Kidney epithelial cell (primary cell): ENCODE data around the gene ASPSCR1. TPM values are rescaled to one million over a fixed set of nuclear protein-coding genes. Genes with fewer than 3 reads are reported as not detected.
A peak's percentile ranks its signal among the peaks of the same experiment; 100 is the strongest.

Source experiments
- DNase-seq: peaks from one replicate; pipeline ENCODE4 v3.0.0-alpha.2; 2010; ENCODE audit warnings: low read depth
- H3K27me3 ChIP-seq: 2 replicates; pipeline ENCODE4 v1.6.0; 2011; ENCODE audit warnings: low read length; ENCODE audit not compliant: control insufficient read depth, insufficient read depth
- H3K36me3 ChIP-seq: 2 replicates; pipeline ENCODE4 v1.5.1; 2011; ENCODE audit warnings: low read length; ENCODE audit not compliant: control insufficient read depth, insufficient read depth
- H3K4me3 ChIP-seq: 2 replicates; pipeline ENCODE4 v1.5.1; 2011; ENCODE audit warnings: low read depth, mild to moderate bottlenecking, control low read depth, low read length
- total RNA-seq: library from RNA; depleted of rRNA; stranded (reverse); fragments of >200 nt; gene quantifications from 2 replicates; pipeline ENCODE4 v1.2.3, GENCODE V29; 2015
- TF ChIP-seq, protein P1 (sequence below): IDR thresholded peaks from 2 replicates; pipeline ENCODE4 v1.5.1; 2011; ENCODE audit warnings: mild to moderate bottlenecking, moderate library complexity, low read length, control low read depth, inconsistent platforms; ENCODE audit not compliant: insufficient read depth, poor library complexity, severe bottlenecking

ASPSCR1 gene
- total RNA-seq, 1 donor from 2014 or later, result 19.5 TPM

DNA sequence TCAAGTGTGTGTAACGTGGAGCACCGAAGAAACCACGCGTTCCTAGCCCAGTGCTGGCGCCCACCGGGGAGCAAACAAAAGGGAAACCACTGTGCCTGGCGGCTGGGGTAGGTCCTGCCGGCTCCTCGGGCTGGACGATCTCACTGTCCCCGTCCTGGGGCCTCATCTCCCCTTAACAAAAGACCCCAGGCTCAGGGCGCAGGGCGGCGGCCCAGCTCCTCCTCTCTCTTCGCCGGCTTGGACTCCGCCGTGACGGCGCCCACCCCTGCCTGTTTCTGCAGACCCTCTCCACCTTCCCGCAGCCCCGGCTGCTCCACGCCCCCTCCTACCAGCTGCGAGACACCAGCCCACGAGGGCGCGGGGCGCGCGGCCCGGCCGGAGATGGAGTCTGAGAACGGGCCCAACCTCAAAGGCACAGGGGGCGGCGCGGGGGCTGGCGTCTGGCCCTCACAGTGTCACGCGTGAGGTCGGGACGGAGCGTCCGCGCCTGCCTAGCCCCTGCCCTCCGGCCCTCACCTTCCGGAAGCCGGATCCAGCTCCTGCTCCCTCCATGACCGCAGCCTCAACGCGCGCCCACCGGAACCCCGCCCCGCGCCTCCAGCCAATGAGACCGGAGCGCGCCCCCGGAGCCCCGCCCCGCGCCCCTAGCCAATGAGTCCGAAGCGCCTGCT is 45.0 kb downstream of the ASPSCR1 start, which contains the start of gene CENPX:
Gene CENPX (minus strand): TSS at position 569 of the 671 bp plus-strand sequence. CDS start 17 bp downstream, at position 552.
- DNase-seq, result no peak
- H3K27me3 ChIP-seq, result no peaks in the 10 kb centered on the region
- TF ChIP-seq, protein P1, sequence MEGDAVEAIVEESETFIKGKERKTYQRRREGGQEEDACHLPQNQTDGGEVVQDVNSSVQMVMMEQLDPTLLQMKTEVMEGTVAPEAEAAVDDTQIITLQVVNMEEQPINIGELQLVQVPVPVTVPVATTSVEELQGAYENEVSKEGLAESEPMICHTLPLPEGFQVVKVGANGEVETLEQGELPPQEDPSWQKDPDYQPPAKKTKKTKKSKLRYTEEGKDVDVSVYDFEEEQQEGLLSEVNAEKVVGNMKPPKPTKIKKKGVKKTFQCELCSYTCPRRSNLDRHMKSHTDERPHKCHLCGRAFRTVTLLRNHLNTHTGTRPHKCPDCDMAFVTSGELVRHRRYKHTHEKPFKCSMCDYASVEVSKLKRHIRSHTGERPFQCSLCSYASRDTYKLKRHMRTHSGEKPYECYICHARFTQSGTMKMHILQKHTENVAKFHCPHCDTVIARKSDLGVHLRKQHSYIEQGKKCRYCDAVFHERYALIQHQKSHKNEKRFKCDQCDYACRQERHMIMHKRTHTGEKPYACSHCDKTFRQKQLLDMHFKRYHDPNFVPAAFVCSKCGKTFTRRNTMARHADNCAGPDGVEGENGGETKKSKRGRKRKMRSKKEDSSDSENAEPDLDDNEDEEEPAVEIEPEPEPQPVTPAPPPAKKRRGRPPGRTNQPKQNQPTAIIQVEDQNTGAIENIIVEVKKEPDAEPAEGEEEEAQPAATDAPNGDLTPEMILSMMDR, result no peak
- peaks cover 4% of the 10 kb centered on the region for H3K36me3 ChIP-seq
- H3K4me3 ChIP-seq, result peak within 1 kb of the TSS; percentile 73

DNA sequence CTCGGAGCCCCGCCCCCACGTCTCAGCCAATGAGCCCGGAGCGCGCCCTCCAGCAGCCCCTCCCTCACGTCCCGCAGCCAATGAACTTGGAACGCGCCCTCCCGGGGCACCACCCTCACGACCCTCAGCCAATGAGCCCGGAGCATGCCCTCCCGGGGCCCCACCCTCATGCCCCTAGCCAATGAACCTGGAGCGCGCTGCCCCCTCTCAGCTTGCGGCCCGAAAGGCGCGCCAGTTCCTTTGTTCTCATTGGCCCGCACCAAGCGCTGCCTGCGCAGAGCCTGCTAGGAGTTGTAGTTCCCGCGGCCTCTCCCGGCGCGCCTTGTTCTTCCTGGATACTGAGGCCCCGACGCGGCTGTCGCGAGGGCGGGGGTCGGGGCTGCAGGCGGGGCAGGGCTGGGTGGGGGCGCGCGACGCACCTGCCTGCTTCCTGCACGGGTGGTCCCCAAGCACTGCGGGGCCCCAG is 45.6 kb downstream of the ASPSCR1 start, which contains the start of gene LRRC45:
Gene LRRC45 (plus strand): TSS at position 325 of the 466 bp plus-strand sequence. CDS start 339 bp downstream, outside the sequence.
- Histone ChIP-seq H3K36me3 (peaks cover 4% of the 10 kb centered on the region), H3K27me3 (no peaks in the 10 kb centered on the region), H3K4me3 (peak within 1 kb of the TSS; percentile 73)
- peak; percentile 95 for DNase-seq
- TF ChIP-seq, protein P1, result no peak

GRCh38 chr17:82023447-82024241 is 46.2 kb downstream of the ASPSCR1 start:
- TF ChIP-seq, protein P1, result no peak
- no peak for DNase-seq
- Histone ChIP-seq H3K36me3 (peaks cover under 1% of the 10 kb centered on the region), H3K27me3 (no peaks in the 10 kb centered on the region), H3K4me3 (peak overlapping the region; percentile 60)

DNA sequence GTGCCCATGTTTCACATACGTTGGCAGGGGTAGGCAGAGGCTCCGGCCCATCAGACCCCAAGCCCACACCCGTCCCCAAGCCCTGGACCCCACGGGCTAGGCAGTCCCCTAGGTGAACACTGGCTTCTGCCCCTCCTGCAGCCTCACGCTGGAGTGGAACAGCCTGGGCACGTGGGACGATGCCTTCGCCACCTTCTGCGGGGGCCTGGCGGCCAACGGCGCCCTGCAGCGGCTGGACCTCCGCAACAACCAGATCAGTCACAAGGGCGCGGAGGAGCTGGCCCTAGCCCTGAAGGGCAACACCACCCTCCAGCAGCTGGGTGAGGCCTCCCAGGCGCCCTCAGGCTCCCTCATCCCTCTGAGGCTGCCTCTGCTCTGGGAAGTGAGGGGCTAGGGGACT is 47.4 kb downstream of the ASPSCR1 start:
- no peak overlapping the region for H3K4me3 ChIP-seq
- DNase-seq, result no peak
- no peaks in the 10 kb centered on the region for H3K36me3 ChIP-seq
- TF ChIP-seq, protein P1, result no peak
- no peaks in the 10 kb centered on the region for H3K27me3 ChIP-seq

GRCh38 chr17:82025401-82026107 is 48.1 kb downstream of the ASPSCR1 start:
- TF ChIP-seq, protein P1, result no peak
- Histone ChIP-seq H3K27me3 (no peaks in the 10 kb centered on the region), H3K36me3 (no peaks in the 10 kb centered on the region), H3K4me3 (no peak overlapping the region)
- no peak for DNase-seq
